ENCODE measurements around the gene ARF5.
"Not testable (repeated sequence)": the region's sequence is repeated elsewhere in the genome, so short reads cannot be mapped to it uniquely, and the experiment has no call there.

ARF5 gene

GRCh38 chr7:127588019-127588696, at the start of gene ARF5:
Gene ARF5 (plus strand): TSS chr7:127588411. CDS start chr7:127588499, 88 bp downstream.
- peak; percentile 89 for DNase-seq

- DNase-seq, result no peak
These were observed 49.1 kb upstream of the ARF5 start for GRCh38 chr7:127539116-127539515.

GRCh38 chr7:127540461-127540860, 47.8 kb upstream of the ARF5 start:
- DNase-seq, result not testable (repeated sequence)

- no peak for DNase-seq
These were observed 46.7 kb upstream of the ARF5 start for GRCh38 chr7:127541548-127541947.

GRCh38 chr7:127546313-127546712, 41.9 kb upstream of the ARF5 start:
- DNase-seq, result no peak

GRCh38 chr7:127550247-127550646, 38.0 kb upstream of the ARF5 start:
- DNase-seq, result no peak

- no peak for DNase-seq
These were observed 36.3 kb upstream of the ARF5 start for GRCh38 chr7:127551941-127552340.

- DNase-seq, result no peak
These were observed 31.8 kb upstream of the ARF5 start for GRCh38 chr7:127556404-127556803.

GRCh38 chr7:127557803-127558202, 30.4 kb upstream of the ARF5 start:
- DNase-seq, result no peak

- DNase-seq, result no peak
These were observed 22.0 kb upstream of the ARF5 start for GRCh38 chr7:127566242-127566641.

- DNase-seq, result not testable (repeated sequence)
These were observed 20.2 kb upstream of the ARF5 start for GRCh38 chr7:127568034-127568433.

GRCh38 chr7:127571741-127572505, 16.3 kb upstream of the ARF5 start:
- DNase-seq, result no peak

GRCh38 chr7:127578036-127578684, 10.1 kb upstream of the ARF5 start:
- DNase-seq, result peak; percentile 11

- DNase-seq, result no peak
These were observed 9.4 kb upstream of the ARF5 start for GRCh38 chr7:127578711-127579275.

GRCh38 chr7:127580612-127581011, 7.6 kb upstream of the ARF5 start:
- DNase-seq, result no peak

GRCh38 chr7:127581716-127582115, 6.5 kb upstream of the ARF5 start:
- no peak for DNase-seq

- DNase-seq, result no peak
These were observed 5.8 kb upstream of the ARF5 start for GRCh38 chr7:127582361-127582760.

GRCh38 chr7:127584648-127585043, 3.6 kb upstream of the ARF5 start:
- no peak for DNase-seq

- DNase-seq, result peak; percentile 78
These were observed 2.9 kb upstream of the ARF5 start, which contains the start of gene GCC1 for GRCh38 chr7:127585044-127585953. Gene GCC1 (minus strand): TSS chr7:127585596. CDS start chr7:127585182, 414 bp downstream.

- DNase-seq, result no peak
These were observed 1.9 kb upstream of the ARF5 start for GRCh38 chr7:127586346-127586745.

GRCh38 chr7:127587663-127588018, 570 bp upstream of the ARF5 start:
- DNase-seq, result no peak

- peak; percentile 76 for DNase-seq
These were observed 679 bp downstream of the ARF5 start for GRCh38 chr7:127588697-127589482.
